WTC11 (cell line): ENCODE results near the gene SNX30.

Source experiments
- CTCF ChIP-seq: fragments of 200-600 bp; IDR thresholded peaks from 2 replicates; pipeline ENCODE4 v1.8.0; 2022; ENCODE audit warnings: antibody characterized with exemption
- FOXP1 ChIP-seq: sonication (generic); formaldehyde crosslinking; IDR thresholded peaks from 2 replicates; pipeline ENCODE4 v1.8.0; 2022; ENCODE audit warnings: missing genetic modification reagents, mild to moderate bottlenecking, moderate library complexity, borderline replicate concordance
- MAX ChIP-seq: sonication (generic); formaldehyde crosslinking; IDR thresholded peaks from 2 replicates; pipeline ENCODE4 v1.8.0; 2022; ENCODE audit warnings: mild to moderate bottlenecking, missing genetic modification reagents
- PREB ChIP-seq: sonication (generic); formaldehyde crosslinking; IDR thresholded peaks from 2 replicates; pipeline ENCODE4 v1.8.1; 2022; ENCODE audit warnings: mild to moderate bottlenecking, missing genetic modification reagents, moderate library complexity, borderline replicate concordance
- SMAD4 ChIP-seq: sonication (generic); formaldehyde crosslinking; IDR thresholded peaks from 2 replicates; pipeline ENCODE4 v1.8.0; 2022; ENCODE audit warnings: mild to moderate bottlenecking, missing genetic modification reagents
- USF2 ChIP-seq: sonication (generic); formaldehyde crosslinking; IDR thresholded peaks from 2 replicates; pipeline ENCODE4 v1.8.1; 2023; ENCODE audit warnings: mild to moderate bottlenecking, missing genetic modification reagents, moderate library complexity

GRCh38 chr9:112720113-112720780 is 30.3 kb upstream of the SNX30 start:
- TF ChIP-seq FOXP1 (CRISPR knock-in tag) (no peak), CTCF (no peak), USF2 (CRISPR knock-in tag) (no peak), PREB (CRISPR knock-in tag) (no peak), MAX (CRISPR knock-in tag) (no peak), SMAD4 (no peak)
